Activated naive CD8-positive, alpha-beta T cell treated with anti-CD3 and anti-CD28 coated beads, Interleukin-2, amount 50 U/mL, for 24 hours (primary cell): ENCODE results near the gene KDF1.
"Not testable (repeated sequence)": the region's sequence is repeated elsewhere in the genome, so short reads cannot be mapped to it uniquely, and the experiment has no call there.

Experiments
- ATAC-seq: fragments of 150-1000 bp; cut with Tn5 transposase; one replicate; pipeline ENCODE4 v1.10.0; 2021
- DNase-seq: peaks from one replicate; pipeline ENCODE4 v3.0.0; 2021
- H3K27ac Mint-ChIP-seq: one replicate; pipeline ENCODE4 v1.8.0; 2021; ENCODE audit warnings: mild to moderate bottlenecking, mixed read lengths
- H3K27me3 Mint-ChIP-seq: one replicate; pipeline ENCODE4 v1.8.0; 2021; ENCODE audit warnings: mixed read lengths
- H3K36me3 Mint-ChIP-seq: one replicate; pipeline ENCODE4 v1.8.0; 2021; ENCODE audit warnings: low read depth, mixed read lengths
- H3K4me1 Mint-ChIP-seq: one replicate; pipeline ENCODE4 v1.8.0; 2021; ENCODE audit warnings: mixed read lengths
- H3K4me3 Mint-ChIP-seq: one replicate; pipeline ENCODE4 v1.8.0; 2021; ENCODE audit warnings: mild to moderate bottlenecking, moderate library complexity, mixed read lengths
- H3K9me3 Mint-ChIP-seq: one replicate; pipeline ENCODE4 v1.8.0; 2021; ENCODE audit warnings: mixed read lengths

The KDF1 gene

GRCh38 chr1:26951821-26952497, 8.3 kb downstream of the KDF1 start:
- H3K9me3 Mint-ChIP-seq: no peaks in the 10 kb centered on the region
- DNase-seq (no peak), ATAC-seq (no peak)
- peaks cover under 1% of the 10 kb centered on the region for H3K36me3 Mint-ChIP-seq
- H3K4me3 Mint-ChIP-seq: no peak overlapping the region
- H3K27ac Mint-ChIP-seq: no peak overlapping the region
- no peaks in the 10 kb centered on the region for H3K27me3 Mint-ChIP-seq
- no peaks in the 10 kb centered on the region for H3K4me1 Mint-ChIP-seq

GRCh38 chr1:26951216-26951615, 9.1 kb downstream of the KDF1 start:
- Mint-ChIP-seq H3K27ac (no peak overlapping the region), H3K4me1 (no peaks in the 10 kb centered on the region), H3K27me3 (no peaks in the 10 kb centered on the region), H3K36me3 (peaks cover 5% of the 10 kb centered on the region), H3K4me3 (no peak overlapping the region), H3K9me3 (no peaks in the 10 kb centered on the region)
- DNase-seq (no peak), ATAC-seq (no peak)

DNA sequence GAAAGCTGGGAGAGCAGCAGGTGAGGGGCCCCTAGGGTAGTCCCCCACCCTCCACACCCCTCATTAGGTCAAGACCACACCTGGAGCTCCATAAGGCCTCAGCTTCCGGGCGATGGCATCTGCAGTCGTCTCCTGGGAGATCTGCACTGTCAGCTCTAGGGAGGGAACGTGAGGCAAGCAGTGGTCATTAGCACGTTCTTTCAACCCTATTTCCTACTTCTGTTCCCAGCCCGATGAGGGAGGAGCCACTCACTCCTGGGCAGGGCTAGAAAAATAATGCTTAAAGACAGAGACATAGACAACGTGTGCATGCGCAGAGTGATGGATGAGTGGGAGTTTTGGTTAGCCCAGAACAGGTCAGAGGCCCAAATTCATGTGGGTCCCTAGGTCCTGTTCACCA, 9.7 kb downstream of the KDF1 start:
- H3K4me1 Mint-ChIP-seq: no peaks in the 10 kb centered on the region
- no peaks in the 10 kb centered on the region for H3K27me3 Mint-ChIP-seq
- DNase-seq (no peak), ATAC-seq (no peak)
- no peaks in the 10 kb centered on the region for H3K9me3 Mint-ChIP-seq
- no peak overlapping the region for H3K4me3 Mint-ChIP-seq
- H3K27ac Mint-ChIP-seq: no peak overlapping the region
- H3K36me3 Mint-ChIP-seq: peaks cover 11% of the 10 kb centered on the region

DNA sequence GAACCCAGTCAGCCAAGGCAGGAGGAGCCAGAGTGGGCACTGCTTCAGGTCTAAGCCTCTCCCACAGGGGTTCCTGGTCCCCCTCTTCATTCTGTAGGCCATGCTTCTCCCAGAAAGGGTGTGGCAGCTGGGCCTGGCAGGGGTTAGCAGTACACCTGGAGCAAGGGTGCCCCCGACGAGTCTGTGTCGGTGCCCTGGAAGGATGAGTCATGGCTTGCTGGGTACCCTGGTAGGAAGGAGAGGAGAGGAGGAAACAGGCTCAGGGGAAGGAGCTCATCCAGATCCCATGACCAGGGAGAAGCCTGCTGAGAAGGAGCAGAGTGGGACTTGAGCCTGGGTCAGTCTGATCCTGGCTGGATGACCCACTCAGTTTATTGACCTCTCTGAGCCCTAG, 10.3 kb downstream of the KDF1 start:
- H3K4me1 Mint-ChIP-seq: no peaks in the 10 kb centered on the region
- H3K27me3 Mint-ChIP-seq: no peaks in the 10 kb centered on the region
- no peaks in the 10 kb centered on the region for H3K9me3 Mint-ChIP-seq
- no peak overlapping the region for H3K4me3 Mint-ChIP-seq
- H3K36me3 Mint-ChIP-seq: peaks cover 18% of the 10 kb centered on the region
- no peak for ATAC-seq
- no peak overlapping the region for H3K27ac Mint-ChIP-seq
- no peak for DNase-seq

GRCh38 chr1:26949266-26949925, 10.9 kb downstream of the KDF1 start:
- Mint-ChIP-seq H3K36me3 (peaks cover 18% of the 10 kb centered on the region), H3K9me3 (no peaks in the 10 kb centered on the region), H3K27ac (no peak overlapping the region), H3K4me3 (no peak overlapping the region), H3K27me3 (no peaks in the 10 kb centered on the region), H3K4me1 (no peaks in the 10 kb centered on the region)
- no peak for DNase-seq
- ATAC-seq: peak; percentile 6

DNA sequence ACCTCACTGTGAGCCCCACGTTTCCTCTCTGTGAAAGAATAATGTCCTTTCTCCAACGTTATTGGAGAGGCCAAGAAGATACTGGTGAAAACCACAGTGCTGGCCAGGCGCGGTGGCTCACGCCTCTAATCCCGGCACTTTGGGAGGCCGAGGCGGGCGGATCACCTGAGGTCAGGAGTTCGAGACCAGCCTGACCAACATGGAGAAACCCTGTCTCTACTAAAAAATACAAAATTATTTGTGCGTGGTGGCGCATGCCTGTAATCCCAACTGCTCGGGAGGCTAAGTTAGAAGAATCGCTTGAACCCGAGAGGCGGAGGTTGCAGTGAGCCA, 11.6 kb downstream of the KDF1 start:
- not testable (repeated sequence) for H3K4me1 Mint-ChIP-seq, DNase-seq, H3K27ac Mint-ChIP-seq, ATAC-seq, H3K27me3 Mint-ChIP-seq, H3K9me3 Mint-ChIP-seq, H3K4me3 Mint-ChIP-seq
- peaks cover 18% of the 10 kb centered on the region for H3K36me3 Mint-ChIP-seq

GRCh38 chr1:26946270-26946669, 14.0 kb downstream of the KDF1 start:
- Mint-ChIP-seq H3K4me3 (no peak overlapping the region), H3K27me3 (no peaks in the 10 kb centered on the region), H3K4me1 (no peaks in the 10 kb centered on the region), H3K36me3 (peaks cover 39% of the 10 kb centered on the region), H3K9me3 (no peaks in the 10 kb centered on the region), H3K27ac (no peak overlapping the region)
- no peak for ATAC-seq
- no peak for DNase-seq

DNA sequence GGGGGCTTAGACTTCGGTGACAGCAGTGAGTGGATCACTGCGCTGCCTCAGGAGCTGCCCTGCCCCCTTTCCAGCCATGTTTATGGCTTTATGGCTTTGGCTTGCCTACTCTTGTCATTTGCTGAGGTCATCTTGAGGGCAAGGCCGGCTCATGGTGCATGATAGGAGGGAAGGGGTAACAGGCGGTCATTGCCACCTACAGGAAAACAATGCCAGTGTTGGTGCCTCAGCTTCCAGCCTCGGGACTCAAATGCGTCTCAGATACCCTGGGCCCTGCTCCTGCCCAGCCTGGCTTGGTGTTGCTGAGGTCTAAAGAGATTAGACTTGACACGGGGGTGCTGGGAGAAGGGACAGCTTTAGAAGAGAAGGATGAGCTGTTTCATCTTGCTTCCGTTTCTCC, 14.5 kb downstream of the KDF1 start:
- Mint-ChIP-seq H3K27me3 (no peaks in the 10 kb centered on the region), H3K4me1 (no peaks in the 10 kb centered on the region), H3K27ac (no peak overlapping the region), H3K4me3 (no peak overlapping the region), H3K9me3 (no peaks in the 10 kb centered on the region), H3K36me3 (peaks cover 42% of the 10 kb centered on the region)
- ATAC-seq: no peak
- DNase-seq: no peak

DNA sequence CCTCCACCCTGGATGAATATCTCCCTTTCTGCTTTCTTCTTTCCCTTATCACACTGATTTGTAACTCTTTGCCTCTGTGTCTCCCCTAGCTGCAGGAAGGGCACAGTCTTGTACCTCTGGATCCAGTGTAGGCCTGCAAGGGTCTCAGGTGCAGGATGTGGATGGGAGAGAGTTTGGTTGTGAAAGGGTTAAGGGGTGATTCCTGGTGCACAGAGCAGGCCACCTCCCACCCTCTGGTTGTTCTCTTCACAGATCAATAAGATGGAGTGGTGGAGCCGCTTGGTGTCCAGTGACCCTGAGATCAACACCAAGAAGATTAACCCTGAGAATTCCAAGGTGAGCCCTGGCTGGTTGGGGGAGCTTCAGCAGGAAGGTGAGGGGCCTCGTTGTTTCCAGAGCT, 15.1 kb downstream of the KDF1 start:
- ATAC-seq: no peak
- Mint-ChIP-seq H3K9me3 (no peaks in the 10 kb centered on the region), H3K27ac (no peak overlapping the region), H3K4me1 (no peaks in the 10 kb centered on the region), H3K27me3 (no peaks in the 10 kb centered on the region), H3K36me3 (peaks cover 42% of the 10 kb centered on the region), H3K4me3 (no peak overlapping the region)
- DNase-seq: no peak

DNA sequence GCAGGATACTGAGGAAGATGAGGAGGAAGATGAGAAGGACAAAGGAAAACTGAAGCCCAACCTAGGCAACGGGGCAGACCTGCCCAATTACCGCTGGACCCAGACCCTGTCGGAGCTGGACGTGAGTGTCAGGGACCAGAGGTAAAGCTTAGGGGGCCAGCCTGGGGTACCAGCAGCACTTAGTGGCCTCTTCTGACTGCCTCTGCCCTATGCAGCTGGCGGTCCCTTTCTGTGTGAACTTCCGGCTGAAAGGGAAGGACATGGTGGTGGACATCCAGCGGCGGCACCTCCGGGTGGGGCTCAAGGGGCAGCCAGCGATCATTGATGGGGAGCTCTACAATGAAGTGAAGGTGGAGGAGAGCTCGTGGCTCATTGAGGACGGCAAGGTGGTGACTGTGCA, 17.6 kb downstream of the KDF1 start:
- H3K4me3 Mint-ChIP-seq: no peak overlapping the region
- no peak for DNase-seq
- no peaks in the 10 kb centered on the region for H3K27me3 Mint-ChIP-seq
- no peaks in the 10 kb centered on the region for H3K4me1 Mint-ChIP-seq
- ATAC-seq: no peak
- no peaks in the 10 kb centered on the region for H3K9me3 Mint-ChIP-seq
- no peak overlapping the region for H3K27ac Mint-ChIP-seq
- H3K36me3 Mint-ChIP-seq: peaks cover 51% of the 10 kb centered on the region

DNA sequence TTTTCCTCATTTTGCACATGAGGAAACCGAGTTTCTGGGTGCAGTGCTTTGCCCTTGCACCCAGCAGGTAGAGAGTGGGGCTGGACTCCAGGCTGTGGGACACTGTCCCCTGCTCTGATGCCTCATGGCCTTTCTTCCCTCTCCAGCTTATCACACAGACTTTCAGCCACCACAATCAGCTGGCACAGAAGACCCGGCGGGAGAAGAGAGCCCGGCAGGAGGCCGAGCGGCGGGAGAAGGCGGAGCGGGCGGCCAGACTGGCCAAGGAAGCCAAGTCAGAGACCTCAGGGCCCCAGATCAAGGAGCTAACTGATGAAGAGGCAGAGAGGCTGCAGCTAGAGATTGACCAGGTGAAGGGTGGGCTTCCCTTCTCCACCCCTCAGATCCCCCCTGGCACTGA, 19.0 kb downstream of the KDF1 start:
- Mint-ChIP-seq H3K9me3 (no peaks in the 10 kb centered on the region), H3K4me1 (no peaks in the 10 kb centered on the region), H3K4me3 (no peak overlapping the region), H3K36me3 (peaks cover 56% of the 10 kb centered on the region), H3K27me3 (no peaks in the 10 kb centered on the region), H3K27ac (no peak overlapping the region)
- ATAC-seq (no peak), DNase-seq (no peak)

DNA sequence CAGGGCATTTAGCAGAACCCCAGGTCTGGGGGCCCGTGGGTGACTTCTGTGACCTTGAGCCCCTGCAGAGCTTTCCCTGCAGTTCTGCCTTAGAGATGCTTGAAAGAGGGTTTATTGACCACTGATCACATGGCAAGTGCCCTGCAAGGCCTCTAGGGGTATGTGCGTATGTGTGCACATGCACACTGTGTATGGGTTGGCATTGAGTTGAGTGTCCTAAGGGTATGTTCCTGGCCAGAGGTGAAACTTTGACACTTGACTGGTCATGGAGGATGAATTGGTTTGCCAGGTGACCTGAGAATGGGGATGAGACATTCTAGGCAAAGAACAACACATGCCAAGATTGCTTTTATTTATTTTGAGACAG, 21.6 kb downstream of the KDF1 start:
- no peaks in the 10 kb centered on the region for H3K9me3 Mint-ChIP-seq
- no peak overlapping the region for H3K4me3 Mint-ChIP-seq
- no peak for DNase-seq
- no peaks in the 10 kb centered on the region for H3K27me3 Mint-ChIP-seq
- H3K27ac Mint-ChIP-seq: no peak overlapping the region
- H3K4me1 Mint-ChIP-seq: peaks cover 3% of the 10 kb centered on the region
- H3K36me3 Mint-ChIP-seq: peaks cover 56% of the 10 kb centered on the region
- ATAC-seq: no peak

DNA sequence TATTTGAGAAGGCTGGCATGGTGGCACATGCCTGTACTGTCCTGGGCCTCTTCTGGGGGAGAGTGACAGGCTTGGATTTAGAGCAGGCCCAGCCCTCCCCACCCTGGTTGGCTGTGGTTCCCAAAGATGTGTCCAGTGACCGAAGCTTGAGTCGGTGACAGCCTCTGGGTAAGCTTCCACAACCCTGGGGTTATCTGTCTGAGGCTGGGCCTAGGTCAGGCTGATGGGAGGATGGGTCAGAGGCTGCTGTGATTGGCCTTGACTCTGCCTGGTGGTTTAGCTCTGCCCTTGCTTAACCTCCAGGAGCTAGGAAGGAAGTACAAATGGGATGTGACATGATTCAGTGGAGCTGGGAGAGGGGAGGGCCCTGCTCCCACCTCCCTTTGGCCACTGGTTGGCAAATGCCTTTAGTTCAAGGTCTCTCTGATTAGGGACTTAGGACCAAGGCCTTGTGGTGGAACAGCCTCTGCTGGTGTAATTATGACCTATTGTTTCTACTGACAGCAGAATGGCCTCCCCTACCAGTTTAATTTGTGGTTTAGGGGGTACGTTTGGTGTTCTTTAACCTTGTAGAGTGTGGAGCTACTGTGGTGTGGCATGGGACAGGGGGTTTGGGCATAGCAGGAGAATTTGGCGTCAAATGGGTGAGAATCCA, 22.1 kb downstream of the KDF1 start:
- Mint-ChIP-seq H3K27ac (no peak overlapping the region), H3K36me3 (peaks cover 52% of the 10 kb centered on the region), H3K27me3 (no peaks in the 10 kb centered on the region), H3K4me3 (no peak overlapping the region), H3K9me3 (no peaks in the 10 kb centered on the region), H3K4me1 (peaks cover 3% of the 10 kb centered on the region)
- ATAC-seq (no peak), DNase-seq (no peak)

- Mint-ChIP-seq H3K36me3 (peaks cover 48% of the 10 kb centered on the region), H3K27ac (no peak overlapping the region), H3K4me1 (peaks cover 8% of the 10 kb centered on the region), H3K27me3 (no peaks in the 10 kb centered on the region), H3K9me3 (no peaks in the 10 kb centered on the region), H3K4me3 (no peak overlapping the region)
- ATAC-seq: no peak
- no peak for DNase-seq
Observed at GRCh38 chr1:26936823-26937222, 23.4 kb downstream of the KDF1 start.

DNA sequence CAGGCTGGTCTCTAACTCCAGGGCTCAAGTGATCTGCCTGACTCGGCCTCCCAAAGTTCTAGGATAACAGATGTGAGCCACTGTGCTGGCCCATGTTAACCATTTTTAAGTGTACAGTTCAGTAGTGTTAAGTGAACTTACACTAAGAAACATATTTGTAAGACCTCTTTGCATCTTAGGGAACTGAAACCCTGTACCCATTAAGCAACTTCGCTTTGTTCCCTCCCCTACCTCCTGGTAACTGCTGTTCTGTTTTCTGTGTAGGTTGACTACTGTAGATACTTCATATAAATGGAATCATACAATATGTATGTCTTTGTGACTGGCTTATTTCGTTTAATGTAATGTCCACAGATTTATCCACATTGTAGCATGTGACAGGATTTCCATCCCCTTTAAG, 27.7 kb downstream of the KDF1 start:
- no peaks in the 10 kb centered on the region for H3K9me3 Mint-ChIP-seq
- H3K4me3 Mint-ChIP-seq: no peak overlapping the region
- H3K27ac Mint-ChIP-seq: no peak overlapping the region
- DNase-seq (no peak), ATAC-seq (no peak)
- peaks cover 8% of the 10 kb centered on the region for H3K4me1 Mint-ChIP-seq
- peaks cover 50% of the 10 kb centered on the region for H3K36me3 Mint-ChIP-seq
- no peaks in the 10 kb centered on the region for H3K27me3 Mint-ChIP-seq
